ENCODE data around the gene ANK2.

The ANK2 gene

DNA sequence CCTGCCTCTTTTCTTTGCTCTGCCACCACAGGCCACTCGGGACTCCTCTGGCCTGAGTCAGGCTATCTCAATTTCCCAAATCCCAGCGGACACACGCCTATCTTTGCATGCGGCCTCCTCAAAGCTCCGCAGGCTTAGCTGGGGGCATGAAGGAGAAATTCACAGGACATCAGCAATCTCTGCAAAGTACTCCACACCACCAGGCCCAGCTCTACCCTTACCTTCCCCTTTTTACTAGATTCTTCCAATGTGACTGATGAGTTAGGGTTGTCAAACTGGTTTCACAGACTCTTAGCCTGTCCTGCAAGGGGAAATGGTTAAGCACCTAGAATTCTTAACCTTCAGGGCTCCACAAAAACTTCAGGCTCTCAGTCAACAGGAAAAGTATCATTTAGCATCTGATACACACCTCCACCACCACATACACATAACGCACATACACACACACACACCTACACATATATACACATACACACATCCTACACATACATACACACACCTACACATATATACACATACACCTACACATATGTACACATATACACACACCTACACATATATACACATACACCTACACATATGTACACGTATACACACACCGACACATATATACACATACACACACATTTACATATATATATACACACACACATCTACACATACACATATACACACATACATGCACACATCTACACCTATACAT lies 349.1 kb downstream of the ANK2 start:
- DNase-seq (ENCODE audit: low spot score), result no peak

DNA sequence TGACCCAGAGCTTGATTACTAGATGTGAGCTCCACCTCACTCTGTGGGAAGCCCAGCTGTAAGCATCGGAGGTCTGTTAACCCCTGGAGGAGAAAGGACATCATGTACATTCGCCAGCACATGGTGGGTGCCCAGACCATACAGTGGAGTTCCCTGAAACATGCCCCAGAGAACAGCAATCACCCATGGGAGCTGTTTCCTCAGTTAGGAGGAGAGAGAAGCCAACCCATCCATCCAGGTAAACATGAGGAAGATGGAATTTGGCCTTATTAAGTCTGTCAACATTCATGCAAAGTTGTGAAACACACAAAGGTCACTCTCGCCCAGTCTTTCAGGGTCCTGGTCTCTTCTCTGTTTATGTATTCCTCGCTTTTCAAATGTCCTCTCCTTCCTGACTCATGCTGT lies 354.7 kb downstream of the ANK2 start:
- DNase-seq (ENCODE audit: low spot score), result no peak

DNA sequence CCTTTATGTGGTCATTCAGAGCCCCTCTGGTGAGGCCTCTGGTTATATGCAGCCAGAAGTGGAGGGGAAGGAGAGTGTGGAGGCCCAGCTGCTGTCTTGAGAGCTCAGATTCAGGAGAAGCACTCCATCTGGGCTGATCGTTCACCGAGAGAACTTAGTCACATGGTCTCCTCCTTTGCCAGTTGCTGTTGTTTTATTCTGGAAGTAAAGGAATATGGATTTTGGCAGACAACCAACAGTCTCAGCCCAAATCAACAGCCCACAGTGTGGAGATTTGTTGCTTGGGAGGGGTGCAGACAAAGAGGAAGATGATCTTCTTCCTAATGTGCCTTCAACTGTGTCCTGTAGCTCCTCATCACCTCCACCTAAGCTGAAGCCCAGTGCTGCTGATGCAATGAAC lies 355.4 kb downstream of the ANK2 start:
- no peak for DNase-seq (ENCODE audit: low spot score)

DNA sequence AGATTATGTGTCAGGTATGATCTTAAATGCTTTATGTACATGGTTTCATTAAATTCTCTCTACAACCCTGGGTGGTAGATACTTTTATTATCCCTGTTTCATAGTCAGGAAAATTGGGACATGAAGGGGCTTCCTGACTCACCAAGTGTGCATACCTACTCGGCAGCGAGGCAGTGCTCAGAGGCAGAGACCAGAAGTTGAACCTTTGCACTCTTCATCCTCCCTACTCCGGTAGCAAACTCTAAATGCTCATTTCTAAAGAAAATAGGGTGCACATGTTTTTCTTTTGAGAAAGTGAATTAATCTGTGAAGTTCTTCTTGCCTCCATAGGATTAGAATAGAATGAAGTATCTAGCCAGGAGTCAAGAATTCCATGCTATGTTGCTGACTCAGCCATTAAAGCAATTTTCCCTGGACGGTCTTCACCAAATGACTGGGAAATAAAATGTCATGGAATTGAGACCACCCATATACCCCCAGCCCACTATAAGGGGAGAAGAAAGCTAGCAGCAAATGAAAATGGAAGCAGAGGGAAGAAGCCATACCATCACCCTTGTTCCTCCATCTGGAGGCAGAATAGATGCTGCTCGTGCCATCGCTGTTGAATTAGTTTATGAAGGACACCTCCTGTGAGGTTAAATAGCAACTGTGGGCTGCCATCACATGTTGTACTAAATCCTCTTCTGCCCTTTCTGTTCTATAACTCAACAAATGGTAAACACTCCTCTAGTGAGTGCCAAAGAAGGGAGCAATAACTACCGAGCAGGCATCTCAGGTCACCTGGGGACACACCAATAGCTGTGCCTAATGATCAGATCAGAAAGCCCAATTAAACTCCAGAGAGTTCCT lies 356.6 kb downstream of the ANK2 start:
- no peak for DNase-seq (ENCODE audit: low spot score)

DNA sequence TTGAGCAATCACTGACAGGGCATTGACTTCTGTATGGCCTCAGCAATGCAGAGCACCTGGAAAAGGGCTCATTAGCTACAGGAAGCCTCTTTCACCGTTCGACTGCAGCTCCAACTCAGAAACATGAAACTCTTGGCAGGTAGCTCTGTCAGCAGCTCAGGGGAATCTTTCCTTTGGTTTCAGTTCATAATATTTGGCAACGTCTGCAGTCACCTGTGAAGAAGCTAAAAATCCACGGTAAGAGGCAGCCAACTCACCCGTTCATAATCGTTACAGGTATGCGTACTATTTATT lies 357.2 kb downstream of the ANK2 start:
- no peak for DNase-seq (ENCODE audit: low spot score)

DNA sequence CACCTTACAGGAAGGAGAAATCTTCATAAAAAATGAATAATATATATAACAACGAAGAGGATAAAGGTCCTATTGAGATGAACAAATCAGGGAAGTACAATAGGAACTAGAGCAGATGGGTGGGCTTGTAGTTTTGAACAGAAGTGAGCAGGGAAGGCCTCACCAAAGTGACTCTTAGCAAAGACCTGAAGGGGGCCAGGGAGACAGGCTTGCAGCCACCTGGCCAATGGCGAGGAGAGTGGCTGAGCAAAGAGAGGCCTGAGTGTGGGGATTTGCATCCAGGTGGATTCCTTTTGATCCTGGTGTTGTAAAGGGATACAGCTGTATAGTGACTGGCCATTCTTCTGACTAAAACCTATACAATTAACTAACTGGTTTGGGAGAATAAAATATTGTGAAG lies 358.0 kb downstream of the ANK2 start:
- DNase-seq (ENCODE audit: low spot score), result no peak

DNA sequence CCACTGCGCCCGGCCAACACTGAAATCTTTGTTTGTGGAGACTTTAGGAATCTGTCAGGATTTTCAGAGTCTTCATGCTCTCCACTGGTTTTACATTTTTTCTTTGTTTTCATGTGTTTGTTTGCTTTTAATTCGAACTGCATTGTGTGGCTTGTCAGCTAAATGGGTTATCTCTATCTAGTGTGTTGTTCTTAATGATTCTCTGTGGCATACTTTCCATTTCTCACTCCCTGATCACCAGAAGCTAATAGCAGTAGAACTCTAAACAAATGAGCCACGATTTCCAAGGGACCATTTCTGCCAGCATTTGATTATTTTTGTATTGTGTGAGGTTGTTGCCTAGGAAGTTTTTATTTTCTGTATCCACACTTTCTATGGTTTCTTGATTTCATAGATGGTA lies 359.7 kb downstream of the ANK2 start:
- DNase-seq (ENCODE audit: low spot score), result no peak

DNA sequence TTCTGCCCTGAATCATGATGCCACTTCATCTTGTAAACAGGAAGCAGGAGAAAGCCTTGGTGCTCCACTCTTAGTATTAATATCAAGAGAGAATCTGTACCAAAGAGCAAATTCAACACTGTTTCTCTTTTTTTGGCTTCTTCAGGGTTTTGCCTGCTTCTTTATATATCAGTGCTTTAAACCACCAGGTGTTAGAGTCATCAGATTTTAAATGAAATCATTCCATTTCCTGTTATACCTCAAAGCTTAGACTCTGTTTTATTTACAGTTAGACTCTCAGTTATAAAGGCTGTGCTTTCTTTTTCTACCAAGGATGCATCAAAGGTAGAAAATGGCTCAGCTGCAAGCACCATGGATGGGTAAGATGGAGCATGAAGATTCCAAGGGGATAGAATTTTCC lies 361.2 kb downstream of the ANK2 start:
- no peak for DNase-seq (ENCODE audit: low spot score)

DNA sequence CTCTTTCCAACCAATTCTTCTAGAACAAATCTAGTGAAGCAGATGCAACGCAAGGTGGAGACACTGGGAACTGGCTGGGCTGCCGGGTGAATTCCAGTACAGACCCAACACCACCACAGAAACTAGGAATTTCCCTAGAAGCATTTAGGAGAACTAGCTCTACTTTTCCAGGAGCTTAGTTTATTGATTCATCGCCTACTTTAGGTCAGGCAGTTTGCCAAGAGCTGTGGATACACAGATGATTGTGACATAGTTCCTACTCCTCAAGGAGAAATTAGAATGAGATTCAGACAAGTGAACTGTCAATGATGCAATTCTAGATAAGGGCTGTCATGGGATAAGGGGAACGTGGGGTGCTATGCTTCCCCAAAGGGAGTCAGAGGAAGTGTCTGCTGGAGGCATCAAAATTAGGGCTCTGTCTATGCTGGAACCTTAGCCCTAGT lies 362.1 kb downstream of the ANK2 start:
- DNase-seq (ENCODE audit: low spot score), result no peak

DNA sequence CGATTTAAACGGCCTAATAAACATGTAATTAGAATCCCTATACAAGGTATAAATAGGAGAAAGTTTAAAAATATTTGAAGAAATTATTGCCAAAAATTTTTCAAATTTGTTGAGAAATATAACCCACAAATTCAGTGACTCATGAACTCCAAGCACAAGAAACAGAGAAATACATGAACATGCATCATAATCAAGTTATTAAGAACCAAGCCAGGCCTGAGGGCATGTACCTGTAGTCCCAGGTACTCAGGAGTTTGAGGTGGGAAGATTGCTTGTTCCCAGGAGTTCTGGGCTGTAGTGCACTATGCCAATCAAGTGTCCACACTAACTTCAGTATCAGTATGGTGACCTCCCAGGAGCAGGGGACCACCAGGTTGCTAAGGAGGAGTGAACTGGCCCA lies 370.2 kb downstream of the ANK2 start:
- DNase-seq (ENCODE audit: low spot score), result no peak

DNA sequence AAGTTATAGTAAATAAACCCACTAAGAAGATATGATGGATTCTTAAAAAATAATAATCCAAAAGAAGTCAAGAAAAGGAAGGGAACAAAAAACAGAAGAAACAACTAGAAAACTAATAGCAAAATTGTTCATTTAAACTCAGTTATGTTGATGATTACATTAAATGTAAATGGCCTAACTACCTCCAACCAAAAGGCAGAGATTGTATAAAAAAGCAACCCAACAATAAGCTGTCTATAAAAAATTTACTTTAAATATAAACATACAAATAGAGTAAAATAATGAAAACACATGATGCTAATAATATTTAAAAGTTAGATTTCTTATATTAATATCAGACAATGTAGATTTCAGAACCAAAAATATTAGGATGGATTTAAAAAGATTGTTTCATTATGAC lies 371.5 kb downstream of the ANK2 start:
- DNase-seq (ENCODE audit: low spot score), result no peak

DNA sequence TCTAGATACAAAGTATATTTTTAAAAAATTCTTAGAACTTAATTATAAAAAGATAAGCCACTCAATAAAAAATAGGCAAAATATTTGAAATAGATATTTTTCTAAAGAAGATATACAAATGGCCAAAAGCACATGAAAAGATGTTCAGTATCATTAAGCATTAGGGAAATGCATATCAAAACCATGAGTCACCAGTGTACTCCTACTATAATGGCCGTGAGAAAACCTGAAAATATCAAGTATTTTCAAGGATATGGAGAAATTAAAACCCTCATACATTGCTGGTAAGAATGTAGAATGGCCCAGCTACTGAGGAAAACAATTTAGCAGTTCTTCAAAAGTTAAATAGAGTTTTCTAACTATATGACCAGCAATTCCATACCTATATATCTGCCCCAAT lies 374.2 kb downstream of the ANK2 start:
- DNase-seq (ENCODE audit: low spot score), result no peak

DNA sequence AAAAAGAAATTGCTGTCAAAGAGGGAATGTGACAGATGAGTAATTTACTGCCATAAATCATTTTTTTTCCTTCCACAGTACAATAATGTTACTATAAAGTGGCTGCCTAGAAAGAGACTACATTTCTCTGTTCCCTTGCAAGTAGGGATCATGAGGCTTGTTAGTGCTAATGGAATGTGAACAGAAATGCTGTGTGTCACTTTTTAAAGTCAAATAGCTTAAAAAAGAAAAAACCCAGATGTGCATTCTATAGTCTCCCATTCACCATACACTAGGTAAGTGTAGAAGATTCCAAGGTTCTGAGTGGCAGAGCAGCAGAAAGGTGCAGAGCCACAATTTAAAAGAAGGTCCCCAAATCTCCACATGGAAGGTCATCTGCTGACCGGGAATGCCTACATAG lies 383.7 kb downstream of the ANK2 start:
- no peak for DNase-seq (ENCODE audit: low spot score)
